Calu3 (cell line): ENCODE measurements around the gene EYA2. TPM values are rescaled to one million over a fixed set of nuclear protein-coding genes. Genes with fewer than 3 reads are reported as not detected.

Source experiments
- BruUV-seq: library from RNA; stranded (reverse); fragments of 400-500 nt; replicated peaks from 2 replicates; lab custom pipeline; 2021; lab: Mats Ljungman, UMichigan
- CTCF ChIA-PET: fragments of 300-600 bp; sonication (Branson Sonifier 250); formaldehyde crosslinking; loops from one replicate; lab custom pipeline; 2022; ENCODE audit warnings: antibody characterized with exemption; lab: Charles Lee
- DNase-seq: peaks from one replicate; pipeline ENCODE4 v3.0.0; 2022
- H3K27ac Mint-ChIP-seq: one replicate; pipeline ENCODE4 v1.8.0; 2022; ENCODE audit warnings: mixed read lengths; ENCODE audit not compliant: unreplicated experiment
- H3K27me3 Mint-ChIP-seq: one replicate; pipeline ENCODE4 v1.8.0; 2022; ENCODE audit warnings: mixed read lengths; ENCODE audit not compliant: unreplicated experiment
- H3K36me3 Mint-ChIP-seq: one replicate; pipeline ENCODE4 v1.8.0; 2022; ENCODE audit warnings: mild to moderate bottlenecking, moderate library complexity, mixed read lengths; ENCODE audit not compliant: insufficient read depth, unreplicated experiment
- H3K4me1 Mint-ChIP-seq: one replicate; pipeline ENCODE4 v1.8.0; 2022; ENCODE audit warnings: mild to moderate bottlenecking, low read depth, mixed read lengths; ENCODE audit not compliant: unreplicated experiment
- H3K4me3 Mint-ChIP-seq: one replicate; pipeline ENCODE4 v1.8.0; 2022; ENCODE audit warnings: mild to moderate bottlenecking, low read depth, moderate library complexity, mixed read lengths; ENCODE audit not compliant: unreplicated experiment
- H3K9me3 Mint-ChIP-seq: one replicate; pipeline ENCODE4 v1.8.0; 2022; ENCODE audit warnings: low read depth, mixed read lengths; ENCODE audit not compliant: unreplicated experiment
- intact Hi-C: fragments of 100-400 bp; cut with micrococcal nuclease; formaldehyde crosslinking; loops from one replicate; pipeline ENCODE4 v1.10.0; 2022; ENCODE audit not compliant: unreplicated experiment
- total RNA-seq: library from RNA; stranded (reverse); gene quantifications from 2 replicates; pipeline ENCODE4 v1.2.3, GENCODE V29; 2022
- TF ChIP-seq, protein P1 (sequence below): fragments of 200-600 bp; IDR thresholded peaks from one replicate; pipeline ENCODE4 v1.8.0; 2022; ENCODE audit warnings: antibody characterized with exemption; ENCODE audit not compliant: unreplicated experiment

Gene EYA2
- total RNA-seq, 1 experiment from 2014 or later, result 0.35 TPM

DNA sequence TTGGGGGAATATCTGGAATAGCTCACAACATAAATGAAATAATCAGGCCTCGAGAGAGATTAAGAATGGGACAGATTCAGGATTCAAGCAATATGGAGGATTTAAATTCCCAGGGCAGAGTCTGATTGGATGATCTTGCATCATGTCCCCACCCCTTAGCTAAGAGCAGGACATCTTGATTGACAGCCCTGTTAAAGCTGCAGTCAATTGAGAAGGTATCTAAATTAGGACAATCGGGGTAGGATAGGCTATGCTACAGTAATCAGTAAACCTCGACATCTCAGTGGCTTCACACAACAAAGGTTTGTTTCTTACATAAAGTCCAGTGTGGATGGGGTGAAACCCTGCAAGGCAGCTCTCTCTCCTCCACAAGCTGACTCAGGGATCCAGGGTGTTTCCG, 109.5 kb downstream of the EYA2 start:
- no peak for DNase-seq
- TF ChIP-seq, protein P1, sequence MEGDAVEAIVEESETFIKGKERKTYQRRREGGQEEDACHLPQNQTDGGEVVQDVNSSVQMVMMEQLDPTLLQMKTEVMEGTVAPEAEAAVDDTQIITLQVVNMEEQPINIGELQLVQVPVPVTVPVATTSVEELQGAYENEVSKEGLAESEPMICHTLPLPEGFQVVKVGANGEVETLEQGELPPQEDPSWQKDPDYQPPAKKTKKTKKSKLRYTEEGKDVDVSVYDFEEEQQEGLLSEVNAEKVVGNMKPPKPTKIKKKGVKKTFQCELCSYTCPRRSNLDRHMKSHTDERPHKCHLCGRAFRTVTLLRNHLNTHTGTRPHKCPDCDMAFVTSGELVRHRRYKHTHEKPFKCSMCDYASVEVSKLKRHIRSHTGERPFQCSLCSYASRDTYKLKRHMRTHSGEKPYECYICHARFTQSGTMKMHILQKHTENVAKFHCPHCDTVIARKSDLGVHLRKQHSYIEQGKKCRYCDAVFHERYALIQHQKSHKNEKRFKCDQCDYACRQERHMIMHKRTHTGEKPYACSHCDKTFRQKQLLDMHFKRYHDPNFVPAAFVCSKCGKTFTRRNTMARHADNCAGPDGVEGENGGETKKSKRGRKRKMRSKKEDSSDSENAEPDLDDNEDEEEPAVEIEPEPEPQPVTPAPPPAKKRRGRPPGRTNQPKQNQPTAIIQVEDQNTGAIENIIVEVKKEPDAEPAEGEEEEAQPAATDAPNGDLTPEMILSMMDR, result no peak
- Mint-ChIP-seq H3K4me3 (no peak overlapping the region), H3K9me3 (no peaks in the 10 kb centered on the region), H3K4me1 (no peaks in the 10 kb centered on the region), H3K27ac (no peak overlapping the region), H3K27me3 (peaks cover 55% of the 10 kb centered on the region), H3K36me3 (no peaks in the 10 kb centered on the region)
- CTCF ChIA-PET, result no interaction called here
- intact Hi-C loops, result no loop called here
- no TSS peak for BruUV-seq

DNA sequence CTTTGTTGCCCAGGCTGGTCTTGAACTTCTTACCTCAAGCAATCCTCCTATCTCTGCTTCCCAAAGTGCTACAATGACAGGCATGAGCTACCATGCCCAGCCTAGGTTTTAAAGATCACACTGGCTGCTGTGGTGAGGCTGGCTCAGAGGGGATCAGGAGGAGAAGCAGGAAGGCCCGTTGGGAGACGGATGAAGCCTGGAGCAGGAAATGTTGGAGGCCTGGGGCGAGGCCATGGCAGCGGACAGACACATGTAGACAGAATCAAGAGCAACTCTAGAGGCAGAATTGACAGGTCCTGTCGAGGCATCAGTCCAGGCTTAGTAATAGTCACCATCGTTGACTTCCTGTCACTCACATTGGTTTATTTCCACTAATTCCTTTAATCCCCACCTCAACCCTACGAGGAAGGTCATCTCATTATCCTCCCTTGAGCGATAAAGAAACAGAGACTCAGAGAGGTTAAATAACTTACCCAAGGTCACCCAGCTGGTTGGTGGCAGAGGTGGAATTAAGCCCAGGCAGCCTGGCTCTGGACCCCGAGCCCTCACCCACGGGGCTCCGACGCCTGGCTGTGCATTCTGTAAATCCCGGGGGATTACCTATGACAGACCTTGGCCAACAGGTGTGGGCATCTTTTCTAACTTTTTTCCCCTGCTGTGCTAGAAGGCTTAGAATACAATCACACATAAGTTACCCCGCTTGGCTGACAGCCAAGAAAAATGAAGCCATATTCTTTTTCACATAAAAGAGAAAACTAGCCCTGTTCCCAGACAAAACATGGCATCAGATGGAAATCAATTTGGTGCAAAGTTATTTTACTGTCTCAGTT, 113.4 kb downstream of the EYA2 start:
- Mint-ChIP-seq H3K36me3 (no peaks in the 10 kb centered on the region), H3K9me3 (no peaks in the 10 kb centered on the region), H3K4me3 (no peak overlapping the region), H3K27ac (no peak overlapping the region), H3K4me1 (no peaks in the 10 kb centered on the region), H3K27me3 (peaks cover 41% of the 10 kb centered on the region)
- TF ChIP-seq, protein P1, result no peak
- no peak for DNase-seq
- intact Hi-C loops, result no loop called here
- no TSS peak for BruUV-seq
- CTCF ChIA-PET, result interaction anchor here (0.6 kb wide), 2 partner anchors 15 to 175 kb away, joined by 3 to 6 read pairs; no protein-coding TSS in a partner anchor

DNA sequence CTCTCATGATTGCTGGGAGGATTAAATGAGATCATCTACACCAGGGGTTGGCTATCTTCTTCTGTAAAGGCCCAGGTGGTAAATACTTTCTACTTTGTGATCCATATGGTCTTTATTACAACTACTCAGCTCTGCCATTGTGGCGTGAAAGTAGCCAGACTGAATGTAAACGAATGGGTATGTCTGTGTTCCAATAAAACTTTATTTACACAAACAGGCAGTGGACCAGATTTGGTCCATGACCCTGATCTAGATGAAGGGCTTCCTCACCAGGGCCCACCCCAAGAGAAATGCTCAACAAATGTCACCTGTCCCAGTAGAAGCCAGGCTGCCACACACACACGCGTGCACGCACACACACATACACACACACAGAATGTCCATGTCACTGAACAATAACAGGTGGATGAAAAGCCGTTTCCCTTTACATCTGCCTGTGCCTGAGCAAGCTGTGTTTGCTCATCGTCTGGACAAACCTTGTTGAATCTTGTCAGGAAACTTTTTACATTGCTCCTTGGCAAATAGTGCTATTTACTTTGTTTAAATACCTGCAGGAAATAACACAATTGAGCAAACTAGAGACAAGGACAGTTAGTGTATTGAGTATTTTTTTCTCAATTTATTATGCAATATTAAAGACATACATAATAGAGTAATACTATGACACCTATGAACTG, 114.3 kb downstream of the EYA2 start:
- TF ChIP-seq, protein P1, result no peak
- CTCF ChIA-PET, result no interaction called here
- Mint-ChIP-seq H3K9me3 (no peaks in the 10 kb centered on the region), H3K27me3 (peaks cover 33% of the 10 kb centered on the region), H3K27ac (no peak overlapping the region), H3K36me3 (no peaks in the 10 kb centered on the region), H3K4me3 (no peak overlapping the region), H3K4me1 (no peaks in the 10 kb centered on the region)
- BruUV-seq, result no TSS peak
- intact Hi-C loops, result no loop called here
- no peak for DNase-seq

DNA sequence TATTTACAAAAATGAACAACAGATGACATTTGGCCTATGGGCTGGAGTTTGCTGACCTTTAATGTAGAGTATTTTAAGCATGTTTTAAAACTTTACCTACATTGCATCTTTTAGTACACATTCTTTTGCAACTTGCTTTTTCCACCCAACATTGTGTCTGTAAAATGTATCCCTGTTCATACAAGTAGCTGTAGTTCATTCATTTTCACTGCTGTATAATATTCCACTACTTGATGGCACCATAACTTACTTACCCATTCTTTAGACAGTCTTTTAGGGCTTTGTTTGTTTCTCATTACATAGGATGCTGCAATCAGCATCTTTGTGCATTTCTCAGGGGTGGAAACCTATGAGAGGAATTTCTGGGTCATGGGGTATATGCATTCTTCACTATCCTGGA, 115.1 kb downstream of the EYA2 start:
- Mint-ChIP-seq H3K27me3 (peaks cover 34% of the 10 kb centered on the region), H3K4me1 (no peaks in the 10 kb centered on the region), H3K4me3 (no peak overlapping the region), H3K9me3 (no peaks in the 10 kb centered on the region), H3K27ac (no peak overlapping the region), H3K36me3 (no peaks in the 10 kb centered on the region)
- no peak for DNase-seq
- TF ChIP-seq, protein P1, result no peak
- CTCF ChIA-PET, result no interaction called here
- no TSS peak for BruUV-seq
- intact Hi-C loops, result no loop called here
